HepG2 (cell line): ENCODE measurements around the gene TJP3. TPM values are rescaled to one million over a fixed set of nuclear protein-coding genes. Genes with fewer than 3 reads are reported as not detected.

Source experiments
- ARNT2 ChIP-seq: sonication (generic); formaldehyde crosslinking; IDR thresholded peaks from 2 replicates; pipeline ENCODE4 v1.8.0; 2022; ENCODE audit warnings: mild to moderate bottlenecking, low read depth, missing genetic modification reagents, moderate library complexity
- ATAD3A ChIP-seq: sonication (generic); formaldehyde crosslinking; IDR thresholded peaks from 2 replicates; pipeline ENCODE4 v1.4.0; 2020; ENCODE audit warnings: missing genetic modification reagents
- CC2D1A ChIP-seq: sonication (generic); formaldehyde crosslinking; IDR thresholded peaks from 2 replicates; pipeline ENCODE4 v1.8.1; 2023; ENCODE audit warnings: mild to moderate bottlenecking, missing genetic modification reagents
- GTF3A ChIP-seq: sonication (generic); formaldehyde crosslinking; conservative IDR thresholded peaks from 2 replicates; pipeline ENCODE4 v1.4.0; 2020; ENCODE audit warnings: mild to moderate bottlenecking, missing genetic modification reagents
- HNRNPH1 ChIP-seq: fragments of 200-400 bp; formaldehyde crosslinking; optimal IDR thresholded peaks from 2 replicates; pipeline ENCODE3; 2017; ENCODE audit warnings: mild to moderate bottlenecking, low read depth, low read length
- MTA1 ChIP-seq: sonication (generic); formaldehyde crosslinking; IDR thresholded peaks from 2 replicates; pipeline ENCODE4 v1.4.0; 2020; ENCODE audit warnings: missing genetic modification reagents, mild to moderate bottlenecking, borderline replicate concordance
- MXD1 ChIP-seq: sonication (generic); formaldehyde crosslinking; IDR thresholded peaks from 2 replicates; pipeline ENCODE4 v1.4.0; 2020; ENCODE audit warnings: mild to moderate bottlenecking, missing genetic modification reagents
- NFYC ChIP-seq: IDR thresholded peaks from 2 replicates; pipeline ENCODE4 v1.6.1; 2016; ENCODE audit warnings: missing genetic modification reagents, missing compliant biosample characterization
- PHF8 ChIP-seq: sonication (generic); formaldehyde crosslinking; IDR thresholded peaks from 2 replicates; pipeline ENCODE4 v1.5.0; 2020; ENCODE audit warnings: missing genetic modification reagents
- POLR2AphosphoS2 ChIP-seq: IDR thresholded peaks from 2 replicates; pipeline ENCODE4 v1.6.1; 2011; ENCODE audit warnings: low read depth, low read length, improper control_type of control experiment
- RBFOX2 ChIP-seq: fragments of 200-400 bp; formaldehyde crosslinking; IDR thresholded peaks from 2 replicates; pipeline ENCODE4 v1.6.1; 2017; ENCODE audit warnings: low read depth, mild to moderate bottlenecking, low read length
- RBM22 ChIP-seq: fragments of 200-400 bp; formaldehyde crosslinking; optimal IDR thresholded peaks from 2 replicates; pipeline ENCODE3; 2017; ENCODE audit warnings: mild to moderate bottlenecking, low read length, moderate library complexity
- RNF219 ChIP-seq: sonication (generic); formaldehyde crosslinking; IDR thresholded peaks from 2 replicates; pipeline ENCODE4 v1.5.0; 2020; ENCODE audit warnings: mild to moderate bottlenecking, missing genetic modification reagents
- SALL1 ChIP-seq: sonication (generic); formaldehyde crosslinking; IDR thresholded peaks from 2 replicates; pipeline ENCODE4 v1.8.0; 2022; ENCODE audit warnings: mild to moderate bottlenecking, missing genetic modification reagents
- SIX4 ChIP-seq: sonication (generic); formaldehyde crosslinking; IDR thresholded peaks from 2 replicates; pipeline ENCODE4 v1.4.0; 2020; ENCODE audit warnings: missing genetic modification reagents
- SMC3 ChIP-seq: IDR thresholded peaks from 2 replicates; pipeline ENCODE4 v1.6.1; 2011; ENCODE audit warnings: low read length, improper control_type of control experiment
- SNRNP70 ChIP-seq: fragments of 200-400 bp; formaldehyde crosslinking; IDR thresholded peaks from 2 replicates; pipeline ENCODE4 v1.6.1; 2017; ENCODE audit warnings: mild to moderate bottlenecking, low read depth, low read length, moderate library complexity
- SP4 ChIP-seq: sonication (generic); formaldehyde crosslinking; IDR thresholded peaks from 2 replicates; pipeline ENCODE4 v1.8.1; 2023; ENCODE audit warnings: mild to moderate bottlenecking, missing genetic modification reagents
- YEATS2 ChIP-seq: sonication (generic); formaldehyde crosslinking; IDR thresholded peaks from 2 replicates; pipeline ENCODE4 v1.4.0; 2020; ENCODE audit warnings: missing genetic modification reagents, borderline replicate concordance
- ZNF333 ChIP-seq: sonication (generic); formaldehyde crosslinking; IDR thresholded peaks from 2 replicates; pipeline ENCODE4 v1.4.0; 2020; ENCODE audit warnings: mild to moderate bottlenecking, missing genetic modification reagents, borderline replicate concordance
- ZNF335 ChIP-seq: sonication (generic); formaldehyde crosslinking; IDR thresholded peaks from 2 replicates; pipeline ENCODE4 v1.4.0; 2020; ENCODE audit warnings: missing genetic modification reagents
- ZNF747 ChIP-seq: sonication (generic); formaldehyde crosslinking; IDR thresholded peaks from 2 replicates; pipeline ENCODE4 v1.8.1; 2023; ENCODE audit warnings: missing genetic modification reagents, mild to moderate bottlenecking, borderline replicate concordance
- ZNF788 ChIP-seq: sonication (generic); formaldehyde crosslinking; IDR thresholded peaks from 2 replicates; pipeline ENCODE4 v1.5.0; 2020; ENCODE audit warnings: mild to moderate bottlenecking, missing genetic modification reagents, borderline replicate concordance
- polyA plus RNA-seq, 8 experiments: library from polyadenylated mRNA; depleted of rRNA in 3 of 8; stranded (reverse) in 7 of 8; unstranded in 1 of 8; fragments of >200 nt; fragmentation: Illumina TruSeq in 4 of 8; extraction: Trizol in 4 of 8; gene quantifications; 2 replicates each; pipeline versions ENCODE4 v1.2.1 to v1.2.3, GENCODE V29; 2011 to 2016; ENCODE audit warnings: low read depth in 4 of 8, missing spikeins in 1 of 8, mixed read lengths in 1 of 8; ENCODE audit not compliant: insufficient read depth in 1 of 8
- total RNA-seq, 5 experiments: library from RNA; depleted of rRNA; stranded (reverse); fragments of >200 nt; fragmentation: Illumina TruSeq; extraction: Trizol; gene quantifications; 2 replicates each; pipeline ENCODE4 v1.2.3, GENCODE V29; 2016; ENCODE audit warnings: low read depth in 1 of 5
- TF ChIP-seq, protein P1 (sequence below): sonication (generic); formaldehyde crosslinking; IDR thresholded peaks from 2 replicates; pipeline ENCODE4 v1.8.0; 2022; ENCODE audit warnings: missing genetic modification reagents, mild to moderate bottlenecking, borderline replicate concordance
- TF ChIP-seq, protein P2 (sequence below): sonication (generic); formaldehyde crosslinking; IDR thresholded peaks from 2 replicates; pipeline ENCODE4 v1.5.1; 2020; ENCODE audit warnings: missing genetic modification reagents, mild to moderate bottlenecking, borderline replicate concordance
- TF ChIP-seq, protein P3 (sequence below): sonication (generic); formaldehyde crosslinking; IDR thresholded peaks from 2 replicates; pipeline ENCODE4 v1.8.1; 2023; ENCODE audit warnings: mild to moderate bottlenecking, moderate library complexity, missing genetic modification reagents

TJP3 gene
- total and polyA plus RNA-seq, 2 of the 13 experiments (the other 11 are each of a cell fraction or from before 2014, with no cell fraction given), result 2.3 to 21.5 TPM

DNA sequence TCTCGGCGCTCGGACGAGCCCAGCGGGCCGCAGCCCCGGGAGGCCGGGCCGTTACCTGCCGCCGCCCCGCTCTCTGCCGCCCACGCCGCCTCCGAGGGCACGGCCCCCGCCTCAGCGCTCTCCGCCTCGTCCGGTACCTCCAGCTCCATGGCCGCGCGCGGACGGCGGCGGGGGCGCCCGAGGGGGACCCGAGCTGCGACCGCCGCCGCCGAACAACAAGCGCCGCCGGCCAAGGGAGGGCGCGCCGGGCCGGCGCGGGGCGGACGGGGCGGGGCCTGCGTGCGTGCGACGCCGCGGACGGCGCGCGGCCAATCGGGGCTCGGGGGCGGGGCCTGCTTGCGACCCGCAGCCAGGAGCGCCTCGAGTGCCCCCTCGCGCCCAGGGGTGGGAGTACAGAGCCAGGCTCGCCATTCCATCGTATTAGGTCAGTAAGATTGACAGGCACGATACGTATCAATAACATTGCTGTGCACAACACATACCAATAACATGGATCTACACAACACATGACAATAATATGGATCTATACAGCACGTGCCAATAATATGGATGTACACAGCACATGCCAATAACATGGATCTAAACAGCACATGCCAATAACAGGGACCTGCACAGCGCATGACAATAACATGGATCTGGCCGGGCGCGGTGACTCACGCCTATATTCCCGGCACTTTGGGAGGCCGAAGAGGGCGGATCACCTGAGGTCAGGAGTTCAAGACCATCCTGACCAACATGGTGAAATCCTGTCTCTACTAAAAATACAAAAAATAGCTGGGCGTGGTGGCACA is 7.7 kb upstream of the TJP3 start, which contains the start of gene PIP5K1C (continued):
- TF ChIP-seq, protein P1, sequence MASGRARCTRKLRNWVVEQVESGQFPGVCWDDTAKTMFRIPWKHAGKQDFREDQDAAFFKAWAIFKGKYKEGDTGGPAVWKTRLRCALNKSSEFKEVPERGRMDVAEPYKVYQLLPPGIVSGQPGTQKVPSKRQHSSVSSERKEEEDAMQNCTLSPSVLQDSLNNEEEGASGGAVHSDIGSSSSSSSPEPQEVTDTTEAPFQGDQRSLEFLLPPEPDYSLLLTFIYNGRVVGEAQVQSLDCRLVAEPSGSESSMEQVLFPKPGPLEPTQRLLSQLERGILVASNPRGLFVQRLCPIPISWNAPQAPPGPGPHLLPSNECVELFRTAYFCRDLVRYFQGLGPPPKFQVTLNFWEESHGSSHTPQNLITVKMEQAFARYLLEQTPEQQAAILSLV (CRISPR knock-in tag), result no peak
- TF ChIP-seq ZNF335 (CRISPR knock-in tag) (0 out of 2 replicates have a peak, but pooled peaks have one; percentile 41), RNF219 (CRISPR knock-in tag) (no peak), CC2D1A (CRISPR knock-in tag) (no peak), YEATS2 (peak; percentile 47; the same call in 1 of the 2 replicates), NFYC (peak; percentile 63), GTF3A (no peak), RBM22 (no peak), RBFOX2 (peak; percentile 62), ATAD3A (CRISPR knock-in tag) (no peak), PHF8 (CRISPR knock-in tag) (peak; percentile 31; the same call in 1 of the 2 replicates), SP4 (CRISPR knock-in tag) (peak; percentile 57; the same call in 1 of the 2 replicates), ZNF747 (no peak), ARNT2 (CRISPR knock-in tag) (0 out of 2 replicates have a peak, but pooled peaks have one; percentile 23), SIX4 (no peak), MXD1 (CRISPR knock-in tag) (no peak), POLR2AphosphoS2 (no peak), SALL1 (CRISPR knock-in tag) (peak; percentile 43; the same call in 1 of the 2 replicates), SNRNP70 (no peak), ZNF788 (CRISPR knock-in tag) (no peak), SMC3 (no peak), HNRNPH1 (no peak), MTA1 (CRISPR knock-in tag) (no peak), ZNF333 (CRISPR knock-in tag) (no peak)
- TF ChIP-seq, protein P2, sequence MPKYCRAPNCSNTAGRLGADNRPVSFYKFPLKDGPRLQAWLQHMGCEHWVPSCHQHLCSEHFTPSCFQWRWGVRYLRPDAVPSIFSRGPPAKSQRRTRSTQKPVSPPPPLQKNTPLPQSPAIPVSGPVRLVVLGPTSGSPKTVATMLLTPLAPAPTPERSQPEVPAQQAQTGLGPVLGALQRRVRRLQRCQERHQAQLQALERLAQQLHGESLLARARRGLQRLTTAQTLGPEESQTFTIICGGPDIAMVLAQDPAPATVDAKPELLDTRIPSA (CRISPR knock-in tag), result no peak
- TF ChIP-seq, protein P3, sequence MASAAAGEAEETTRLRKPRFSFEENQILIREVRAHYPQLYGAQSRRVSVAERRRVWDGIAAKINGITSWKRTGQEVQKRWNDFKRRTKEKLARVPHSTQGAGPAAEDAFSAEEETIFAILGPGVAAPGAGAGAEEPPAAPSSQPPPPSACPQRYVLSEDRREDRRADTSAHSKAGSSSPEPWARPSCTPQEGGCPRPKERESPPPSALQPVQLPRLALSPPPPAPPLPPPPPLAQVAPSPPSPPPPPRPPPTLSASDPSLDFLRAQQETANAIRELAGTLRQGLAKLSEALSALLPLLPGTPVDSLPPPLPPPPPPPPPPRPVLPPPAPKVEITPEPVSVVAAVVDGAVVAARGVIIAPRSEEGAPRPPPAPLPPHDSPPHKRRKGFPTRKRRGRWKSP (CRISPR knock-in tag), result no peak
